LNCAP (cell line): Measurements from ENCODE around the gene CEP126.
A peak's percentile ranks its signal among the peaks of the same experiment; 100 is the strongest.

Experiments
- CTCF ChIP-seq: fragments of 450-650 bp; IDR thresholded peaks from 2 replicates; pipeline ENCODE4 v1.5.1; 2017; ENCODE audit warnings: mild to moderate bottlenecking

The CEP126 gene

GRCh38 chr11:101940901-101941520, 26.2 kb downstream of the CEP126 start:
- no peak for TF ChIP-seq CTCF

GRCh38 chr11:101944923-101945322, 30.1 kb downstream of the CEP126 start:
- no peak for TF ChIP-seq CTCF

- peak; percentile 15; the same call in 1 of the 2 replicates for TF ChIP-seq CTCF
Measured at GRCh38 chr11:101945448-101945847, 30.6 kb downstream of the CEP126 start.

GRCh38 chr11:101949680-101950220, 34.9 kb downstream of the CEP126 start:
- TF ChIP-seq CTCF: no peak

- no peak for TF ChIP-seq CTCF
Measured at GRCh38 chr11:101955278-101955677, 40.5 kb downstream of the CEP126 start.

- no peak for TF ChIP-seq CTCF
Measured at GRCh38 chr11:101955701-101956100, 40.9 kb downstream of the CEP126 start.

- no peak for TF ChIP-seq CTCF
Measured at GRCh38 chr11:101960231-101960630, 45.4 kb downstream of the CEP126 start.

- no peak; the same call in 1 of the 2 replicates for TF ChIP-seq CTCF
Measured at GRCh38 chr11:101974255-101974654, 59.4 kb downstream of the CEP126 start.
